OCI-LY7 (cell line): ENCODE results near the gene NUP210.

Source experiments
- CTCF ChIP-seq: fragments of 200-600 bp; sonication (generic); conservative IDR thresholded peaks from 2 replicates; pipeline ENCODE4 v1.5.1; 2014; ENCODE audit warnings: mild to moderate bottlenecking, antibody characterized with exemption, low read length, moderate library complexity, mixed read lengths
- EZH2phosphoT487 ChIP-seq: fragments of 200-600 bp; sonication (generic); IDR thresholded peaks from 2 replicates; pipeline ENCODE4 v1.6.1; 2018; ENCODE audit warnings: low read depth, borderline replicate concordance, mild to moderate bottlenecking, mixed run types, antibody characterized with exemption, low read length, moderate library complexity, mixed read lengths

GRCh38 chr3:13372126-13372525 is 48.0 kb downstream of the NUP210 start:
- TF ChIP-seq CTCF = no peak
- TF ChIP-seq EZH2phosphoT487 = no peak
